ENCODE results near the gene OR5H6. TPM values are rescaled to one million over a fixed set of nuclear protein-coding genes. Genes with fewer than 3 reads are reported as not detected.
"Not testable (repeated sequence)": the region's sequence is repeated elsewhere in the genome, so short reads cannot be mapped to it uniquely, and the experiment has no call there.

Gene OR5H6
- total RNA-seq, 1 experiment from 2014 or later = not detected

DNA sequence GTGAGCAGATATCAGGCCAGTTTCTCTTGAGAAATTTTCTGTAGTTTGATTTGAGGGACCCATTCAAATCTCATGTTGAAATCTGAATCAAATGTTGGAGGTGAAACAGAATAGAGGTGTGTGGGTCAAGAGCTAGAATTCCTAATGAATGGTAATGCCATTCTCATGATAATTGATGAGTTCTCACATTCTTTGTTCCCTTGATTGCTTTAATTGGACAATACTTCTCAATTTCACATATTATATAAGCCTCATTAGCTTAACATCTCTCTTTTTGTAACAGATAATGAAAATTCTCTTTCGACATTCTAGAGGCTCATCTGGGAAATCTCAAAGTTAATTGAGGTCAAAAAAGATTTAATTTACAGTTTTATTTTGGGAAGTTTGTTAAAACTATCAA, 21.9 kb upstream of the OR5H6 start:
- ChIA-PET CTCF (no interaction called here), POLR2A (ENCODE audit: low non-redundant PET) (no interaction called here)
- Histone ChIP-seq H3K4me3 (ENCODE audit: low read depth, low read length, poor library complexity, severe bottlenecking) (no peak overlapping the region), H3K27ac (ENCODE audit: low read depth, low read length, poor library complexity, severe bottlenecking) (no peak overlapping the region), H3K4me1 (ENCODE audit: insufficient read depth, low read length, poor library complexity, severe bottlenecking) (no peaks in the 10 kb centered on the region), H3K27me3 (replicated peaks; ENCODE audit: insufficient read depth, low read depth, low read length, poor library complexity) (no peaks in the 10 kb centered on the region), H3K36me3 (ENCODE audit: insufficient read depth, low read length, poor library complexity, severe bottlenecking) (no peaks in the 10 kb centered on the region), H3K9me3 (ENCODE audit: low read depth, low read length, poor library complexity, severe bottlenecking) (no peaks in the 10 kb centered on the region)
- intact Hi-C loops (cut with micrococcal nuclease; ENCODE audit: unreplicated experiment) = no loop called here
- BruUV-seq (replicated peaks) = no TSS peak
- DNase-seq (ENCODE audit: low spot score) = no peak
- TF ChIP-seq, protein P1, sequence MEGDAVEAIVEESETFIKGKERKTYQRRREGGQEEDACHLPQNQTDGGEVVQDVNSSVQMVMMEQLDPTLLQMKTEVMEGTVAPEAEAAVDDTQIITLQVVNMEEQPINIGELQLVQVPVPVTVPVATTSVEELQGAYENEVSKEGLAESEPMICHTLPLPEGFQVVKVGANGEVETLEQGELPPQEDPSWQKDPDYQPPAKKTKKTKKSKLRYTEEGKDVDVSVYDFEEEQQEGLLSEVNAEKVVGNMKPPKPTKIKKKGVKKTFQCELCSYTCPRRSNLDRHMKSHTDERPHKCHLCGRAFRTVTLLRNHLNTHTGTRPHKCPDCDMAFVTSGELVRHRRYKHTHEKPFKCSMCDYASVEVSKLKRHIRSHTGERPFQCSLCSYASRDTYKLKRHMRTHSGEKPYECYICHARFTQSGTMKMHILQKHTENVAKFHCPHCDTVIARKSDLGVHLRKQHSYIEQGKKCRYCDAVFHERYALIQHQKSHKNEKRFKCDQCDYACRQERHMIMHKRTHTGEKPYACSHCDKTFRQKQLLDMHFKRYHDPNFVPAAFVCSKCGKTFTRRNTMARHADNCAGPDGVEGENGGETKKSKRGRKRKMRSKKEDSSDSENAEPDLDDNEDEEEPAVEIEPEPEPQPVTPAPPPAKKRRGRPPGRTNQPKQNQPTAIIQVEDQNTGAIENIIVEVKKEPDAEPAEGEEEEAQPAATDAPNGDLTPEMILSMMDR (conservative IDR thresholded peaks at IDR 0.05; ENCODE audit: low read depth, low read length) = no peak
- TF ChIP-seq EZH2 (IDR thresholded peaks at IDR 0.05; ENCODE audit: borderline replicate concordance, low read depth, low read length, poor library complexity, severe bottlenecking) = no peak

DNA sequence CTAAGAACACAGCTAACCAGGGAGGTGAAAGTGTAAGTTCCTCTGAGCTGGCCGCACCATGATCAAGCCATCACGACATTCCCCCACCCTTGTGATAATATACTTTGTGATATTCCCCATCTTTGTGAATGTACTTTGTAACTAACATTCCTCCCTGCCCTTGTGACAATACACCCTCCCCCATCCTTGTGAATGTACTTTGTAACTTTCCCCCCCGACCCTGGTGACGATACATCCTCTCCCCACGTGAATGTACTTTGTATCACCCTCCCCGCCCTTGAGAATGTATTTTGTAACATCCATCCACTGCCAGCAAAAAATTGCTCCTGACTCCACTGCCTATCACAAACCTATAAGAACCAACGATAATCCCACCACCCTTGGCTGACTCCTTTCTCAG, 20.2 kb upstream of the OR5H6 start:
- intact Hi-C loops (cut with micrococcal nuclease; ENCODE audit: unreplicated experiment) = no loop called here
- POLR2A ChIA-PET (ENCODE audit: low non-redundant PET) = no interaction called here

DNA sequence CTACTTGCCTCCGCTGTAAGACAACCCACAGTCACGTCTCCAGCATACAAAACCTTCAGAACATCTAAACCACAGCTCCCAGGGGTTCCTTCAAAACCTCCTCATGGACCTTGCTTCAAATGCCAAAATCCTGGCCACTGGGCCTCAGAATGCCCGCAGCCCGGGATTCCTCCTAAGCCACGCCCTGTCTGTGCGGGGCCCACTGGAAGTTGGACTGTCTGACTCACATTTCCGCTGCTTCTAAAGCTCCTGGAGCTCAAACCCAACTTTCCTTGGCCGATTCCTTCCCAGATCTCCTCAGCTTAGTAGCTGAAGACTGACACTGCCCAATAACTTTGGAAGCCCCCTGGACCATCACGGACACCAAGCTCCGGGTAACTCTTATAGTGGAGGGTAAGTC, 17.9 kb upstream of the OR5H6 start:
- intact Hi-C loops (cut with micrococcal nuclease; ENCODE audit: unreplicated experiment) = no loop called here
- Histone ChIP-seq H3K27ac (ENCODE audit: low read depth, low read length, poor library complexity, severe bottlenecking) (no peak overlapping the region), H3K27me3 (replicated peaks; ENCODE audit: insufficient read depth, low read depth, low read length, poor library complexity) (no peaks in the 10 kb centered on the region), H3K4me1 (ENCODE audit: insufficient read depth, low read length, poor library complexity, severe bottlenecking) (no peaks in the 10 kb centered on the region), H3K9me3 (ENCODE audit: low read depth, low read length, poor library complexity, severe bottlenecking) (no peaks in the 10 kb centered on the region), H3K4me3 (ENCODE audit: low read depth, low read length, poor library complexity, severe bottlenecking) (no peak overlapping the region), H3K36me3 (ENCODE audit: insufficient read depth, low read length, poor library complexity, severe bottlenecking) (no peaks in the 10 kb centered on the region)
- no TSS peak for BruUV-seq (replicated peaks)
- DNase-seq (ENCODE audit: low spot score) = no peak
- TF ChIP-seq EZH2 (IDR thresholded peaks at IDR 0.05; ENCODE audit: borderline replicate concordance, low read depth, low read length, poor library complexity, severe bottlenecking) = no peak
- TF ChIP-seq, protein P1 (conservative IDR thresholded peaks at IDR 0.05; ENCODE audit: low read depth, low read length) = no peak
- ChIA-PET POLR2A (ENCODE audit: low non-redundant PET) (no interaction called here), CTCF (no interaction called here)

More for the DNA sequence above, 20.2 kb upstream of the OR5H6 start:
- no peak for DNase-seq (ENCODE audit: low spot score)
- no peaks in the 10 kb centered on the region for H3K4me1 ChIP-seq (ENCODE audit: insufficient read depth, low read length, poor library complexity, severe bottlenecking)
- CTCF ChIA-PET = no interaction called here
- H3K4me3 ChIP-seq (ENCODE audit: low read depth, low read length, poor library complexity, severe bottlenecking) = no peak overlapping the region
- TF ChIP-seq, protein P1 (conservative IDR thresholded peaks at IDR 0.05; ENCODE audit: low read depth, low read length) = no peak
- TF ChIP-seq EZH2 (IDR thresholded peaks at IDR 0.05; ENCODE audit: borderline replicate concordance, low read depth, low read length, poor library complexity, severe bottlenecking) = no peak
- no peaks in the 10 kb centered on the region for H3K27me3 ChIP-seq (replicated peaks; ENCODE audit: insufficient read depth, low read depth, low read length, poor library complexity)
- no peaks in the 10 kb centered on the region for H3K9me3 ChIP-seq (ENCODE audit: low read depth, low read length, poor library complexity, severe bottlenecking)
- no peak overlapping the region for H3K27ac ChIP-seq (ENCODE audit: low read depth, low read length, poor library complexity, severe bottlenecking)
- BruUV-seq (replicated peaks) = no TSS peak
- no peaks in the 10 kb centered on the region for H3K36me3 ChIP-seq (ENCODE audit: insufficient read depth, low read length, poor library complexity, severe bottlenecking)

DNA sequence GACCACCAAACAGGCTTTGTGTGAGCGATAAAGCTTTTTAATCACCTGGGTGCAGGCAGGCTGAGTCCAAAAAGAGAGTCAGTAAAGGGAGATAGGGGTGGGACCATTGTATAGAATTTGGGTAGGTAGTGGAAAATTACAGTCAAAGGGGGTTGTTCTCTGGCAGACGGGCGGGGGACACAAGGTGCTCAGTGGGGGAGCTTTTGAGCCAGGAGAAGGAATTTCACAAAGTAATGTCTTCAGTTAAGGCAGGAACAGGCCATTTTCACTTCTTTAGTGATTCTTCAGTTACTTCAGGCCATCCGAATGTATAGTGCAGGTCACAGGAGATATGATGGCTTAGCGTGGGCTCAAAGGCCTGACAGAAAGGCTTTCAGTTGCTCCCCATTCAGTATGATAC, 8.0 kb upstream of the OR5H6 start:
- POLR2A ChIA-PET (ENCODE audit: low non-redundant PET); H3K27ac ChIP-seq (ENCODE audit: low read depth, low read length, poor library complexity, severe bottlenecking); H3K4me1 ChIP-seq (ENCODE audit: insufficient read depth, low read length, poor library complexity, severe bottlenecking); H3K36me3 ChIP-seq (ENCODE audit: insufficient read depth, low read length, poor library complexity, severe bottlenecking); H3K27me3 ChIP-seq (replicated peaks; ENCODE audit: insufficient read depth, low read depth, low read length, poor library complexity); CTCF ChIA-PET; intact Hi-C loops (cut with micrococcal nuclease; ENCODE audit: unreplicated experiment); BruUV-seq (replicated peaks); DNase-seq (ENCODE audit: low spot score); H3K9me3 ChIP-seq (ENCODE audit: low read depth, low read length, poor library complexity, severe bottlenecking); H3K4me3 ChIP-seq (ENCODE audit: low read depth, low read length, poor library complexity, severe bottlenecking): not testable (repeated sequence)

Data from A673 (cell line).